ENCODE measurements around the gene TMEM18.

TMEM18 gene

DNA sequence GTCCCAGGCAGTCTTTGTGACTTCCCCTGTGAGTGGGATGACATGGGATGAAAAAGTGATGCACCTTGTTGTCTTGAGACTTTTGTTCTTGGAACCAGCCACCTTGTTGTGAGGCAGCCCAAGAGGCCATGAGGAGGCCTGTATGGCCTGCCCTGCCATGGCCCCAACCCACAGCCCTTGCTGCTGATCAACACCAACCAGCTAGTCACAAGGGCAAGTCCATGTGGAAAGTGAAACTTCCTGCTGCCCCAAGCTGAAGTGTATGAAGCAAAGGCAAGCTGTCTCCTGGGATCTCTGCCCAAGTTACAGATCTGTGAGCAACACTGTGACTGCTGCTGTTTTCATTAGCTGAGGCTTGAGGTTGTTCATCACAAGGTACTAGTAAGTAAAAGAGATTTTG lies 21.6 kb downstream of the TMEM18 start:
- Histone ChIP-seq H3K4me1 (no peaks in the 10 kb centered on the region), H3K9me3 (ENCODE audit: control insufficient read depth, low read length) (no peaks in the 10 kb centered on the region), H3K4me3 (ENCODE audit: low read depth, low read length) (no peak overlapping the region), H3K4me2 (ENCODE audit: low read length) (no peak overlapping the region), H3K27me3 (ENCODE audit: control insufficient read depth, insufficient read depth, low read length) (no peaks in the 10 kb centered on the region), H3K36me3 (ENCODE audit: control insufficient read depth, insufficient read depth, low read length) (no peaks in the 10 kb centered on the region), H3K27ac (no peak overlapping the region), H2AFZ (no peak overlapping the region), H3K9ac (no peak overlapping the region), H3K79me2 (no peaks in the 10 kb centered on the region)
- TF ChIP-seq, protein P1, sequence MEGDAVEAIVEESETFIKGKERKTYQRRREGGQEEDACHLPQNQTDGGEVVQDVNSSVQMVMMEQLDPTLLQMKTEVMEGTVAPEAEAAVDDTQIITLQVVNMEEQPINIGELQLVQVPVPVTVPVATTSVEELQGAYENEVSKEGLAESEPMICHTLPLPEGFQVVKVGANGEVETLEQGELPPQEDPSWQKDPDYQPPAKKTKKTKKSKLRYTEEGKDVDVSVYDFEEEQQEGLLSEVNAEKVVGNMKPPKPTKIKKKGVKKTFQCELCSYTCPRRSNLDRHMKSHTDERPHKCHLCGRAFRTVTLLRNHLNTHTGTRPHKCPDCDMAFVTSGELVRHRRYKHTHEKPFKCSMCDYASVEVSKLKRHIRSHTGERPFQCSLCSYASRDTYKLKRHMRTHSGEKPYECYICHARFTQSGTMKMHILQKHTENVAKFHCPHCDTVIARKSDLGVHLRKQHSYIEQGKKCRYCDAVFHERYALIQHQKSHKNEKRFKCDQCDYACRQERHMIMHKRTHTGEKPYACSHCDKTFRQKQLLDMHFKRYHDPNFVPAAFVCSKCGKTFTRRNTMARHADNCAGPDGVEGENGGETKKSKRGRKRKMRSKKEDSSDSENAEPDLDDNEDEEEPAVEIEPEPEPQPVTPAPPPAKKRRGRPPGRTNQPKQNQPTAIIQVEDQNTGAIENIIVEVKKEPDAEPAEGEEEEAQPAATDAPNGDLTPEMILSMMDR (IDR thresholded peaks at IDR 0.05): no peak

DNA sequence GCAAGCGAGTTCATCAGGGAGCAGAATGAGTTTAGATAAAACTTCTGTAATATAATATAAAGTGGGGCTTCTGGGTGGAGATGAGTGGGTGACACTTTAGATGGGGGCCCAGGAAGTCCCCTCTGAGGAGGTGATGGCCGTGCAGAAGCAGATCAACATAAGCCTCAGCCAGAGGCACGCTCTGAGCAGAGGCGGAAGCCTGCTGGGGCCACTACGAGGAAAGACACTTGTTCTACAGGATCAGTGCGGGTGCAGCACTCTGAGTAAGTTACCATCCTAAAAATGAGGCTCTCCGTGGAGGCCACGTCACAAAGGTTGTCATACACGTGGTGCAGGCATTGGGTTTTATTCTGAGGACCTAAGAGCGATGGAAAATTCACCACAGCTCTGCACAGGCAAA lies 22.3 kb downstream of the TMEM18 start:
- H3K27me3 ChIP-seq (ENCODE audit: control insufficient read depth, insufficient read depth, low read length): no peaks in the 10 kb centered on the region
- no peak overlapping the region for H2AFZ ChIP-seq
- no peaks in the 10 kb centered on the region for H3K4me1 ChIP-seq
- H3K36me3 ChIP-seq (ENCODE audit: control insufficient read depth, insufficient read depth, low read length): no peaks in the 10 kb centered on the region
- no peaks in the 10 kb centered on the region for H3K9me3 ChIP-seq (ENCODE audit: control insufficient read depth, low read length)
- no peak overlapping the region for H3K27ac ChIP-seq
- no peaks in the 10 kb centered on the region for H3K79me2 ChIP-seq
- no peak overlapping the region for H3K9ac ChIP-seq
- no peak overlapping the region for H3K4me3 ChIP-seq (ENCODE audit: low read depth, low read length)
- TF ChIP-seq, protein P1 (IDR thresholded peaks at IDR 0.05): no peak
- H3K4me2 ChIP-seq (ENCODE audit: low read length): no peak overlapping the region

DNA sequence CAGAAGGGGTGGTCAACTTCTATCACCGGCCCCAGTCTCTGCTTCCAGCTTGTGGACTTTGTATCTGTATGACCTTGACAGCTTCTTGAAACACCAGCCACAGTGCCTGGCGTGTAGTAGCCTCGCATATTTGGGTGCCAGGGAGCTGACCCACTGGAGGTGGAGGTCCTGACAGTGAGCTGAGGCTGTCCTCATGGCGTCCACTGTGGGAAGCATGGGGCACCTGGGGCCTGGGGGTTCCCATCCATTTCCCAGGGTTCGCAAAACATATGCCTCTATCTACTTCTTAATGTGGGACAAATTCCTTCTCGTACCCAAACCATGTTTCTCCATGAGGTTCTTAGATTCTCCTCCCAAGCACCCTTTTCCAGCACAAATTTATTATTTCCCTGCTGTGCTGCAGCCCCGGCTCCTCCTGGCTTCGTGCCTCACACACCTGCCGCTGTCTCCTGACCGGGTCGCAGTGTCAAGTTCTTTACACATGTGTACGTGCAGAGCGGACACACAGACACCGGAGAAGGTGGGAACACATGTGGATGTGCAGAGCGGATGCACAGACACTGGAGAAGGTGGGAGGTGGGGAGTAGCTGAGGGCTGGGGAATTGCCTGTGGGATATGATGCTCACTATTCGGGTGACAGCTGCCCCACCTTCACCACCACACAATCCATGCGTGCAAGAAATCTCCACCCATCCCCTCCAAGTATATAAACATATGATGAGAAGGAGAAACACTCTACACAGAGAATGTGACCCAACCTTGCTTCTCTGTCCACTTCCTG lies 23.4 kb downstream of the TMEM18 start:
- Histone ChIP-seq H3K79me2 (no peaks in the 10 kb centered on the region), H3K9ac (no peak overlapping the region), H3K36me3 (ENCODE audit: control insufficient read depth, insufficient read depth, low read length) (no peaks in the 10 kb centered on the region), H3K27me3 (ENCODE audit: control insufficient read depth, insufficient read depth, low read length) (no peaks in the 10 kb centered on the region), H3K9me3 (ENCODE audit: control insufficient read depth, low read length) (no peaks in the 10 kb centered on the region), H3K4me3 (ENCODE audit: low read depth, low read length) (no peak overlapping the region), H3K4me2 (ENCODE audit: low read length) (no peak overlapping the region), H3K27ac (no peak overlapping the region), H3K4me1 (no peaks in the 10 kb centered on the region), H2AFZ (no peak overlapping the region)
- TF ChIP-seq, protein P1 (IDR thresholded peaks at IDR 0.05): no peak

DNA sequence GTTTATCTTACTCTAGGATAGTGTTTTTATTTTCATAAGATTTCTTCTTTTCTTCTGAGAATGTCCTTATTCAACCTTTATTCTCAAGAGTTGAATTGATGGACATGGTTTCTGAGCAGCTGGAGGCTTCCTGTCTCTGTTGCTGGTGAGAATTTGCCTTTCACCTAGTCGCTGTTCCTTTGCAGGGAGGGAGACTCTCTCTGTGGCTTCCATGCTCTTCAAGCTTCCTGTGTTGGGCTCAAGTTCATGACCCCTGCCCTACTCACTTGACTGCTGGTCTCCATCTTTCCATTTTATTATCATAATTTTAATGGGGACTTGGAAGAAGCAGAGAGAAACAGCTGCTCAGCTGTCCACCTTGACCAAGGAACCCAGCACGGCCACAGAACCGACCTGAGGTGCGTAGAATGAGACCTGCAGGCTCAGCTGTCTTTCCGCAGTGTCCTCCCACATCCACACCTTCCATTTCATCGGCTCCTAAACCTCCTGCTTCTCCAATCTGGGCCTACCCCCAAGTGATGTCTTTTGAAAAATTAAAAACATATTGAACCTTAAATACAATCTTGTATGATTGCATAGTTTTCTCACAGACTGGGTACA lies 24.2 kb downstream of the TMEM18 start:
- Histone ChIP-seq H3K27ac (no peak overlapping the region), H3K4me3 (ENCODE audit: low read depth, low read length) (no peak overlapping the region), H3K27me3 (ENCODE audit: control insufficient read depth, insufficient read depth, low read length) (no peaks in the 10 kb centered on the region), H3K9me3 (ENCODE audit: control insufficient read depth, low read length) (no peaks in the 10 kb centered on the region), H3K4me2 (ENCODE audit: low read length) (no peak overlapping the region), H3K9ac (no peak overlapping the region), H3K79me2 (no peaks in the 10 kb centered on the region), H3K36me3 (ENCODE audit: control insufficient read depth, insufficient read depth, low read length) (no peaks in the 10 kb centered on the region), H2AFZ (no peak overlapping the region), H3K4me1 (no peaks in the 10 kb centered on the region)
- TF ChIP-seq, protein P1 (IDR thresholded peaks at IDR 0.05): no peak

All from parathyroid adenoma (tissue), 2 donors.